SU-DHL-6 (cell line): ENCODE data around the gene MYBPH.

Source experiments
- EZH2phosphoT487 ChIP-seq: fragments of 200-600 bp; sonication (generic), shearing (Covaris generic); conservative IDR thresholded peaks from 2 replicates; pipeline ENCODE4 v1.6.1; 2018; ENCODE audit warnings: mild to moderate bottlenecking, antibody characterized with exemption, low read length, moderate library complexity, mixed read lengths
- TF ChIP-seq, protein P1 (sequence below): fragments of 200-600 bp; sonication (generic); IDR thresholded peaks from one replicate; pipeline ENCODE4 v1.5.1; 2017; ENCODE audit warnings: antibody characterized with exemption, mild to moderate bottlenecking, low read length, moderate library complexity; ENCODE audit not compliant: insufficient read depth, poor library complexity, severe bottlenecking

DNA sequence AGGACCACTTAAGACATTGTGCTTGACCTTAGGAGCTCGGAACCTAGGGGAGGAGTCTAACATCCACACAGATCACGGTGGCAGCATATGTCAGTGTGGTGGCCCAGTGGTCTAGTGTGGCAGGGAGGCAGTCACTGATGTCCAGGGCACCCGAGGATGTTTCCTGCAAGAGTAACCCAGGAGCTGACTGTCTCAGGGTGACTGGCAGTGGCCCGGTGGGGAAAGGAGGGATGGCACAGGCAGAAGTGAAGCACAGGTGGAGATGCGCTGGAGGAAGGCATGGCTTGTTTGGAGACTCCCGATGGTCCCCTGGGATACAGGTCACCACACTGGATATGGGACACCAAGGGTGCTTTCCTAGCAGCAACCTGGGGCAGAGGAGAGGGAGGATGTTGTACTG lies 37.5 kb upstream of the MYBPH start:
- TF ChIP-seq, protein P1, sequence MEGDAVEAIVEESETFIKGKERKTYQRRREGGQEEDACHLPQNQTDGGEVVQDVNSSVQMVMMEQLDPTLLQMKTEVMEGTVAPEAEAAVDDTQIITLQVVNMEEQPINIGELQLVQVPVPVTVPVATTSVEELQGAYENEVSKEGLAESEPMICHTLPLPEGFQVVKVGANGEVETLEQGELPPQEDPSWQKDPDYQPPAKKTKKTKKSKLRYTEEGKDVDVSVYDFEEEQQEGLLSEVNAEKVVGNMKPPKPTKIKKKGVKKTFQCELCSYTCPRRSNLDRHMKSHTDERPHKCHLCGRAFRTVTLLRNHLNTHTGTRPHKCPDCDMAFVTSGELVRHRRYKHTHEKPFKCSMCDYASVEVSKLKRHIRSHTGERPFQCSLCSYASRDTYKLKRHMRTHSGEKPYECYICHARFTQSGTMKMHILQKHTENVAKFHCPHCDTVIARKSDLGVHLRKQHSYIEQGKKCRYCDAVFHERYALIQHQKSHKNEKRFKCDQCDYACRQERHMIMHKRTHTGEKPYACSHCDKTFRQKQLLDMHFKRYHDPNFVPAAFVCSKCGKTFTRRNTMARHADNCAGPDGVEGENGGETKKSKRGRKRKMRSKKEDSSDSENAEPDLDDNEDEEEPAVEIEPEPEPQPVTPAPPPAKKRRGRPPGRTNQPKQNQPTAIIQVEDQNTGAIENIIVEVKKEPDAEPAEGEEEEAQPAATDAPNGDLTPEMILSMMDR = no peak
- no peak for TF ChIP-seq EZH2phosphoT487
